ENCODE data around the gene CACFD1.

- TF ChIP-seq CTCF (IDR thresholded peaks at IDR 0.05) (no peak), POLR2A (IDR thresholded peaks at IDR 0.05) (no peak)
These were observed 3.4 kb upstream of the CACFD1 start for GRCh38 chr9:133456409-133456808.

All from Peyer's patch (tissue), 4 donors.